Activated CD4-positive, alpha-beta T cell treated with anti-CD3 and anti-CD28 coated beads, Interleukin-2, Interleukin-6, amounts not matched to agents 100 ng/mL and 50 ng/mL, durations not matched to agents 16 hours and 8 hours (primary cell): ENCODE results near the gene RGS14.
"Not testable (repeated sequence)": the region's sequence is repeated elsewhere in the genome, so short reads cannot be mapped to it uniquely, and the experiment has no call there.

ENCODE experiments used
- DNase-seq: peaks from one replicate; pipeline ENCODE4 v3.0.0-alpha.2; 2020

Gene RGS14

GRCh38 chr5:177328545-177329231, 29.0 kb upstream of the RGS14 start:
- no peak for DNase-seq

GRCh38 chr5:177329883-177330282, 27.8 kb upstream of the RGS14 start:
- DNase-seq: no peak

- no peak for DNase-seq
Measured at GRCh38 chr5:177330991-177331842, 26.5 kb upstream of the RGS14 start.

GRCh38 chr5:177332031-177332895, 25.5 kb upstream of the RGS14 start:
- DNase-seq: no peak

GRCh38 chr5:177332896-177333260, 24.8 kb upstream of the RGS14 start:
- no peak for DNase-seq

GRCh38 chr5:177333420-177334154, 24.1 kb upstream of the RGS14 start:
- no peak for DNase-seq

GRCh38 chr5:177334155-177334551, 23.6 kb upstream of the RGS14 start:
- DNase-seq: no peak

GRCh38 chr5:177334781-177335700, 22.7 kb upstream of the RGS14 start:
- DNase-seq: no peak

- no peak for DNase-seq
Measured at GRCh38 chr5:177335701-177336065, 22.0 kb upstream of the RGS14 start.

GRCh38 chr5:177336112-177336511, 21.6 kb upstream of the RGS14 start:
- peak; percentile 56 for DNase-seq

GRCh38 chr5:177336603-177337494, 20.9 kb upstream of the RGS14 start:
- DNase-seq: no peak

GRCh38 chr5:177338251-177339106, 19.2 kb upstream of the RGS14 start:
- DNase-seq: no peak

- DNase-seq: no peak
Measured at GRCh38 chr5:177339107-177339638, 18.6 kb upstream of the RGS14 start.

- not testable (repeated sequence) for DNase-seq
Measured at GRCh38 chr5:177343000-177343399, 14.7 kb upstream of the RGS14 start.

GRCh38 chr5:177343777-177344176, 13.9 kb upstream of the RGS14 start:
- DNase-seq: no peak

GRCh38 chr5:177344891-177345290, 12.8 kb upstream of the RGS14 start:
- DNase-seq: no peak

- no peak for DNase-seq
Measured at GRCh38 chr5:177346820-177347219, 10.9 kb upstream of the RGS14 start.

GRCh38 chr5:177347699-177348098, 10.0 kb upstream of the RGS14 start:
- no peak for DNase-seq

GRCh38 chr5:177349362-177349647, 8.4 kb upstream of the RGS14 start:
- DNase-seq: no peak

- DNase-seq: no peak
Measured at GRCh38 chr5:177349762-177350161, 8.0 kb upstream of the RGS14 start.
